GM21786 (cell line): Measurements from ENCODE around the gene UBE2Q2.
"Not testable (repeated sequence)": the region's sequence is repeated elsewhere in the genome, so short reads cannot be mapped to it uniquely, and the experiment has no call there.

ENCODE experiments used
- ATAC-seq: cut with Tn5 transposase; IDR thresholded peaks from one replicate; pipeline ENCODE4 v1.9.1; 2021; ENCODE audit not compliant: unreplicated experiment

The UBE2Q2 gene

DNA sequence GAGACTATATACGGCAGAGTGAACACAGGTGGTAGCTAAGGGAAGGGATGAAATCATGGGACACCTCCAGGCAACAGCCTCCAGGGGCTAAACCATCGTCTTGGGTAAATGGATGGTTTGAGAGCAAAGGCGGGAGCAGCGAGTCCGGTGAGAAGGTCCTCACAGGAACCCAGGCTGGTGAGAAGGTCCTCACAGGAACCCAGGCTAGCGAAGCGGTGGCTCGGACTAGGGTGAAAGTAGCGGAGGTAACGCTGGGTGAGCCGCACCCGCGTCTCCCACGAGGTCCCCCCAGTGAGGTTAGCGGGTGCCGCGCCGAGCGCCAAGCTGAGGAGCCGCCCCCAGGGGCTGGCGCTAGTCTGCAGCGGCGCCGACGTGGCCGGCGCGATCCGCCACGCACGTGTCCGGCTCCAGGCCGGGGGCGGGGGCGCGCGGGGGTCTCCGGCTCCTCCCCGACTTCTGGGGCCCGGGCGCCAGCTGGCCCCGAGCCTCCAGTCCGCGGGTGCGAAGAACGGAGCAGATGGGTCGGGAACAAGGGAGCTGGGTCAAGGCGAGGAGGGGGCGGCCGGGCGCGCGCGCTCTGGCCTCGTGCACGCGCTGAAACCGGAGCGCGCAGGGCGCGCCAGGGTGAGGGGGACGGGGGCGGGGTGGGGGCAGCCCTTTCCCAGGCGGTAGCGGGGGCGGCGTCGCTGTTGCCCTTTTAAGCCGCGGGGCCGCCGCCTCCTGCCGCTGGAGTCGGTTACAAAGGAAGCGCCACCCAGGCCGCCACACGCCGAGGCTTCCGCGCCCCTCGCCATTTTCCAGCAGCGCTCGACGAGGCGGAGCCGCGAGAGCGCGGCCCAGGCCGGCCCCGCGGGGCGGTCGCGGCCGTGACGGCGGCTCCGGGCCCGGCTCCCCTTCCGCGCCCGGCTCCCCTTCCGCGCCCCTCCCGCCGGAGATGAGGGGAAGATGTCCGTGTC, at the start of gene UBE2Q2:
Gene UBE2Q2 (plus strand): TSS at position 726 of the 956 bp plus-strand sequence. CDS start 220 bp downstream, at position 946.
- ATAC-seq: peak; percentile 52

DNA sequence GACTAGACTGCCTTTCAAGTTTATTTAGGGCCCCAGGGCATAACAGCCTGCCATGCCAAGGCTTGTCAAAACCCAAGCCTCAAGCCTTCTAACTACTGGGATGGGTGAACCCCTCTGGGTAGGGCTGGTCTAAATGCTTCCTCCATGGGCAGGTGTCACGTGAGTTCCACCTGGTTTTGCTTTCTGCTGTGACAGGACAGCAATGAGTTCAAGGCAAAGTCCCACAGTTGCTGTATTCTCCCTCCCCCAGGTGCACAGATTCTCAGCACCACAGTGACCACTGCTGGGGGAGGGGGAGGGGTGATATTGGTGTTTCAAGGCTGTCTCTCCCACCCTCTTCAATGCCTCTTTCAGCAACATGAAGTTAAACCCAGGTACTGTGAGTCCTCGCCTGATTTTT, 46.9 kb upstream of the UBE2Q2 start:
- ATAC-seq: no peak

- not testable (repeated sequence) for ATAC-seq
Measured at GRCh38 chr15:75797146-75797545, 46.1 kb upstream of the UBE2Q2 start.

DNA sequence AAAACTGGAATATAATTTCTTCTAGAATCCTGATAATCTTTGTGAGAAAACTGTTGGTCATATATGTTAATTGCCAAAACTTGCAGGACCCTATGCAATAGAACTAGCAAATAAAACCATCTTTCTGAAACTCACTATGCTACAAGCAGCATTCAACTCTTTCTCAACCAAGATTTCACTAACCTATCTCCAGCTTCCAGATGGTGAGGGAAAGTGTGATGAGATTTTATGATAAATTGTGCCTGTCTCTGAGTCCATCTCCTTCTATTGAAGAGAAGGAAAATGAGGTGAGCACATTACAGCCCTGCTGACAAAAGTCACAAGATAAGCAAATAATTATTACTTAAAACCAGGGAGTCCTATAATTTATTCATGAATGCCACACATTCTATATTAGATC, 44.1 kb upstream of the UBE2Q2 start:
- ATAC-seq: no peak

DNA sequence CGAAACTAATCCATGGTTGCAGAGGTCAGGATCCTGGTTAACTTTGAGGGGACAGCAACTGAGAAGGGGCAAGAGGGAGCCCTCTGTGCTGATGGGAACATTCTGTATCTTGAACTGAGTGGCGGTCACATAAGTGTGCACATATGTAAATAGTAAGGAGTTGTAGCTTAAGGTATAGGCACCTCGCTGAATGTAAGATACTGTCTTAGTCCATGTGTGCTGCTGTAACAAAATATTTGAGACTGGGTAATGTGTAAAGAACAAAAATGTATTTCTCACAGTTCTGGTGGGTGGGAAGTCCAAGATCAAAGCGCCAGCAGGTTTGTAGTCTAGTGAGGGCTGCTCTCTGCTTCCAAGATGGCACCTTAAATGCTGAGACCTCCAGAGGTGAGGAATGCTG, 42.8 kb upstream of the UBE2Q2 start:
- not testable (repeated sequence) for ATAC-seq

DNA sequence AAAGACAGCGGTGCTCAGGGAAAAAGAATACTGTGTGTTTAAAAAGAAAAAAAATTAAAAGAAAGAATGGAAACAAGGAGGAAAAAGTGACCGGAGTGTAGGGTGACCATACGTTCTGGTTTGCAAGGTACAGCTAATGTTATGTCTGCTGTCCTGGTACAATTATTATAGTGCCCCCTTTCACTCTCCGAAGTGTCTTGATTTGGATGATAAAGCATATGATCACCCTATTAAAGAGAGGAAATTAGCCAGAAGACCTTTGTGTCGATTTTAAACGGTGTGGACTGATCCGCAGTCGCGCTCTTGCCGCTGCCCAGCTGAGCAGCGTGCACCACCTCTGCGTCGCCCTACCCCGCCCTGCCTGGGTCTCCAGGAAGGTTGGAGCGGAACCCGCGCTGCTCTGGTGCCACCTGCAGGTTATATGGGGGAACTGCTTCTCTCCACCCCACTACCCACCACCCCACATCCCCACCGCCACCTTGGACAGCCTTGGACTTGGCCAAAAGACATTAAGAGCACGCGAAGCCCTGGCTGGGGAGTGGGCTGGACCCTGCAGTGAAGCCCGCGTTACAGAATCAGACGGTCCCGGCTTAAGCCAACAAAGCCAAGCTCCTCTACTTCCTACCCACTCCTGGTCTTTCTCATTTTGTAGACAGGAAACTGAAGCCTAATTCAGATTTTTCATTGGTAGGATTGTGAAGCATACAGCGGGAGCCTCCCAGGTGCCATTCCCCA, 41.2 kb upstream of the UBE2Q2 start:
- no peak for ATAC-seq

DNA sequence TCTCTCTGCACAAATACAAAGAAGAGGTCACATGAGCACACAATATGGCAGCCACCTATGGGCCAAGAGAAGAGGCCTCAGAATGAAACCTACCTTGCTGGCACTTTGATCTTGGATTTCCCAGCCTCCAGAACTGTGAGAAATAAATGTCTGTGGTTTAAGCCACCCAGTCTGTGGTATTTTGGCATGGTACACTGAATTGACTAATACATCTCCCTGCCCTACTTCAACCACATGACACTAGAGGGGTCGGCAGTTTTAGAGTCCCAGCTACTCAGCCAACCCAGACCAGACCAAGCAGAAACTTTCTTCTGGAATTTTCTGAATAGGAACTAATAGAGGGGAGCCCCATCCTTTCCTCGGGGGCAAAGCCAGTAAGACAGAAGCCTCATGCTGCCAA, 35.8 kb upstream of the UBE2Q2 start:
- not testable (repeated sequence) for ATAC-seq

- not testable (repeated sequence) for ATAC-seq
Measured at GRCh38 chr15:75808009-75808408, 35.2 kb upstream of the UBE2Q2 start.

DNA sequence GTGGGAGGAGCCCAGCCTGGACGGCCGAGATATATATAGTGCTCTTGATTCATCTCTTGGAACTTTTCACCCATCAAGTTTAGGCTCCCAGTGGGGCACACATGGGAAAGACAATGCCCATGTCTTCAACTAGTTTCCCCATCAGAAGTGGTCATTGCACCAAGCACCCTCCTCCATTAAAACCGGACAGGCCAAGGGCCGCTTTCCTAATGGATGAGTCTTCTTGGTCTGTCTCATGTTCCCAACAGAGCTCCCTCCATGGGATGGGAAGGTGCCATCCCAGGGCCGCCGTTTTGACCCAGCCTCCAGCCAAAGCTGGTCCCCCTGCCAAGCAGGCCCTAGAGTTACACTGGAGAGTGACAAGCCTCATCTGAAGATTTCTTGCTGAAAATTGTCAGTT, 34.7 kb upstream of the UBE2Q2 start:
- ATAC-seq: no peak

GRCh38 chr15:75809986-75810750, 33.1 kb upstream of the UBE2Q2 start:
- ATAC-seq: no peak

DNA sequence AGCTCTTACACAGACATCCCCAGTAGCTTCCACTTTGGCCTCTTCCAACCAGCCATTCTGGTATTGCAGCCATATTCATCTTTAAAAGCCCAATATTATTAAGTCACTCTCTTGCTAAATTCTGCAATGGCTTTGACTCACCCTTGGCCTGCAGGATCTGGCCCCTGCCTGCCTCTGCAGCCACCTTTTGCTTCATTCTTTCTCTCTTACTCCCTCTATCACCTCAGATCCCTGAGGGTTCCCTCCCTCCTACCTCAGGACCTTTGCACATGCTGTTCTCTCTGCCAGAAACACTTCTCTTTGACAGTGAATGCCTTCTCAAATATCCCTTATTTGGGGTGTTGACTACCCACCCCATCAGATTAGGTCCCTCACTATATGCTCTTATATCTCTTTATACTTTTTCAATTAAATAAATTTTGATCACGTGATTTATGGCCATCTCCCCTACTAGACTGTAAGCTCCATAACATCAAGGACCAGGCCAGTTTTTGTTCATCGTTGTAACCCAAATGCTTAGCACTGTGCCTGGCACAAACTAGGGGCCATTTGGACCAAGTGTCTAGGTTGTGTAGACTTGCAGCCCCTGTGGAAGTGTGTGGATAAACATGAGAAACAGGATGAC, 32.3 kb upstream of the UBE2Q2 start:
- no peak for ATAC-seq

GRCh38 chr15:75811626-75812025, 31.6 kb upstream of the UBE2Q2 start:
- no peak for ATAC-seq

DNA sequence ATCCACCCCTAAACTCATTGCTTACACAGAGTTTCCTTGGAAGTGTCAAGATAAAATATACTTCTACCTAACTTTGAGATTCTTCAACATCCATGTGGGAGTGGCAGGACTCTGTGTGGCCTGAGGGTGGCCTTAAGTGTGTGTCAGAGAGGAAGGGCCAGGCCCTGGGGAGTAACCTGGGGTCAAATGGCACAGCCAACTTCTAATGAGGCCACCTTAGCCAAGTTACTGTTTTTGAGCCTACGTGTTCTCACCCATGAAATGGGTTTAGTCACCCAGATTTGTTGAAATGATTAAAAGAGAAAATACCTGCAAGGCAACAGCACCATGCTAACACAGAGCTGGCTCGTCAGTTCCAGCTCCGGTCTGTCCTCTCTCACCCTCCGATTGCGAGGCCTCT, 28.5 kb upstream of the UBE2Q2 start:
- ATAC-seq: no peak

DNA sequence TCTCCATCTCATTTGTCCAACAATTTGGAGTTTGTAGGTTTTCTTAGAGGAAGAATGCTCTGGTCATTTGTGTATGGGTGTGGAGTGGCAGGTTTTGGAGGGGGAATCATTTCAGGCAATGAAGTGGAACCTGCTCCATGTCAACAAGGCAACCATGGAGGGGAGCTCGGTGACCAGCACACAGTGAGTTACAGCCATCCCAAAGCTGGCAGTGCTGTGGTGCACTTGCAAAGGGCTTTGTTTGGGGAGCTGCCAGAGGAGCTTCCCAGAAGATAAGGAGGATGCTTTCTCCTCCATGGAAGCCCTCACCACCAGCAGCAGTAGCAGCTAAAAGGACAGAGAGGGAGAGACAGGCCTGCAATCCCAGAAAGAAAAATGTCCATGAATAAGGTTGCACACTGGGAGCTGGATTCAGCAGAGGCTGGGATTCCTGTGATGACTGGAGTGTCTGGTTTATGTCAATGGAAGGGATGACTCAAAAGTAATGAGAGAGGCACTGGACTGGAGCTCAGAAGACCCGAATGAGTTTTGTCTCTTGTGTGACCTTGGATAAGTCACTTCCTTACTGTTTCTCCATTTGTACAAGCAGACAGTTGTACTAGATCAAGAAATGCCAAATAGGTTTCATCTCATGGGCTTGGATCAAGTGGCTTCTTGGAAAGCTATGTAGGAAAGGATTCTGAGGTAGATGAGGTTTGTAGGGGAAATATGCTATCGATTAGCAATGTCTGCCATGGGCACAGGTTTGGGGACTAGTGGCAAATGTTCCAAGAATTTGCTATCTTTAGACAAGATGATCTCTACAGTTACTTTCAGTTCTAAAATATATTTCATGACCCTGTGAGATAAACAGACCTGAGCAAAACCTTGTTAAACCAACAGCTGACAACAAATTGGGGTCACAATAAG, 27.2 kb upstream of the UBE2Q2 start:
- no peak for ATAC-seq

DNA sequence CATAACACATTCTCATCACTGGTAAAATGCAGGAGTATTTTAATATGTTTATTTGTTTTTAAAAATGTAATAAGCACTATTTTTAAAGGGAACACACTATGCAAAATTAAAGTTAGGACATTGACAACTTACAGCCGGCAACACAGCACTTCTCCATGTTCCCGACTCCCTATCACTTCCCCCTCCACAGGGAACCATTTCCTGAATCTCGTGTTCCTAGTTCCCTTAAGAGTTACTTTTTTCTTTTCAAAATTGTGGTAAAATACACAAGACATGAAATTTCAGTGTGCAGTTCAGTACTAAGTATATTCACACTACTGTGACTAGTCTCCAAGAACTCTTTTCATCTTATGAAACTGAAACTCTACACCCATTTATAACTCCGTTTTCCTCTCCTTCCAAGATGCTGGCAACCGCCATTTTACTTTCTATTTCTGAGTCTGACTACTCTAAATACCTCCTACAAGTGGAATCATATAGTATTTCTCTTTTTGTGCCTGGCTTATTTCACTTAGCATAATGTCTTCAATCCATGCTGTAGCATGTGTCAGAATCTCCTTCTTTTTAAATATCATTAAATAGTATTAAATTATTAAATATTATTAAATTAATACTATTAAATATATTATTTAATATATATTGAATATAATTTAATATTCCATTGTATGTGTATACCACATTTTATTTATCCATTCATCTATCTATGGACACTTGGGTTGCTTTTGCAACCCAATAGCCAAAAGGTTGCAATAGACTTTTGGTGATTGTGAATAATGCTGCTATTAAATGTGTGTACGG, 25.9 kb upstream of the UBE2Q2 start:
- no peak for ATAC-seq

GRCh38 chr15:75820206-75820605, 23.0 kb upstream of the UBE2Q2 start:
- ATAC-seq: no peak

- no peak for ATAC-seq
Measured at GRCh38 chr15:75821786-75822345, 21.4 kb upstream of the UBE2Q2 start.

GRCh38 chr15:75822685-75823278, 20.5 kb upstream of the UBE2Q2 start:
- ATAC-seq: no peak
